Upper lobe of left lung (tissue), 4 donors: Measurements from ENCODE around the gene SP6.

ENCODE experiments used
- EP300 ChIP-seq, 4 donors: sonication (generic); formaldehyde crosslinking; IDR thresholded peaks; one replicate each; pipeline ENCODE4 v1.5.1; 2017; ENCODE audit warnings: antibody characterized with exemption in 4 of 4, control low read depth in 2 of 4
- POLR2AphosphoS5 ChIP-seq, 2 donors: sonication (generic); formaldehyde crosslinking; IDR thresholded peaks; one replicate each; pipeline ENCODE4 v1.5.1; 2017; ENCODE audit warnings: antibody characterized with exemption in 2 of 2
- TF ChIP-seq, protein P1 (sequence below), 6 experiments: fragments of 450-650 bp in 4 of 6; fragments of 200-600 bp in 2 of 6; sonication (generic) in 2 of 6; IDR thresholded peaks; one replicate each; pipeline ENCODE4 v1.5.1; 2016 to 2019; ENCODE audit warnings: antibody characterized with exemption in 6 of 6

DNA sequence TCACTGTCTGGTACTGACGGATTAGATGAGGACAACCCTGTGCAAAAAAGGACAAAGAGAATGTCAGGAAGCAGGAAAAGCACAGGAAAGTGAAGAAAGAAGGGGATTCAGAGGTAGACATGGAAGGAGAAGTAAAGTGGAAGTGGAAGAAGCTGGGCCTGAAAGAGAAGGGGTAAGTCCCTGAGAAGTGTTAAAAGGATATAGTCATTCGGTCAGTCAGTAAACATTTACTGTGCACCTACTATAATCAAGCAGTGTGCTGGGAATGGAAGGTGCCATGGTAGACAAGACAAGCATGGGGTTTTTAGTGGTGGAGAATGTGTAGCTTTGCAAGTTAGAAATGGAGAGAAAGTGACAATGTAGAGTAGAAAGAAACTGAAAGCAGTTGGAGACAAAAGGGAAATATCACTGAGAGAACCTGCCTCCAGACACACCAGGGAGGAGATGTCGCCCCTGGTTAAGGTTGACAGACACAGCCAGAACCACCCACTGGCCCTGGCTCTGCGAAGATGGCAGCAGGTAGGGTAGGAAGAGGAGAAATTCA lies 40.7 kb upstream of the SP6 start:
- TF ChIP-seq EP300 (IDR thresholded peaks at IDR 0.05) = no peak
- TF ChIP-seq, protein P1, sequence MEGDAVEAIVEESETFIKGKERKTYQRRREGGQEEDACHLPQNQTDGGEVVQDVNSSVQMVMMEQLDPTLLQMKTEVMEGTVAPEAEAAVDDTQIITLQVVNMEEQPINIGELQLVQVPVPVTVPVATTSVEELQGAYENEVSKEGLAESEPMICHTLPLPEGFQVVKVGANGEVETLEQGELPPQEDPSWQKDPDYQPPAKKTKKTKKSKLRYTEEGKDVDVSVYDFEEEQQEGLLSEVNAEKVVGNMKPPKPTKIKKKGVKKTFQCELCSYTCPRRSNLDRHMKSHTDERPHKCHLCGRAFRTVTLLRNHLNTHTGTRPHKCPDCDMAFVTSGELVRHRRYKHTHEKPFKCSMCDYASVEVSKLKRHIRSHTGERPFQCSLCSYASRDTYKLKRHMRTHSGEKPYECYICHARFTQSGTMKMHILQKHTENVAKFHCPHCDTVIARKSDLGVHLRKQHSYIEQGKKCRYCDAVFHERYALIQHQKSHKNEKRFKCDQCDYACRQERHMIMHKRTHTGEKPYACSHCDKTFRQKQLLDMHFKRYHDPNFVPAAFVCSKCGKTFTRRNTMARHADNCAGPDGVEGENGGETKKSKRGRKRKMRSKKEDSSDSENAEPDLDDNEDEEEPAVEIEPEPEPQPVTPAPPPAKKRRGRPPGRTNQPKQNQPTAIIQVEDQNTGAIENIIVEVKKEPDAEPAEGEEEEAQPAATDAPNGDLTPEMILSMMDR (IDR thresholded peaks at IDR 0.05) = no peak
- TF ChIP-seq POLR2AphosphoS5 (IDR thresholded peaks at IDR 0.05) = no peak
